Uterus (tissue), 4 donors: ENCODE measurements around the gene NGF. TPM values are rescaled to one million over a fixed set of nuclear protein-coding genes. Genes with fewer than 3 reads are reported as not detected.
A peak's percentile ranks its signal among the peaks of the same experiment; 100 is the strongest.
"Not testable (repeated sequence)": the region's sequence is repeated elsewhere in the genome, so short reads cannot be mapped to it uniquely, and the experiment has no call there.

Source experiments
- DNase-seq, 2 donors: peaks; one replicate each; pipeline ENCODE4 v3.0.0-alpha.2; 2019 to 2020
- H3K27ac ChIP-seq, 2 donors: fragments of 200-600 bp; sonication (generic); 1 replicate in 1 of 2; 2 replicates in 1 of 2; pipeline ENCODE4 v1.5.1; 2016 to 2018
- H3K27me3 ChIP-seq, 2 donors: fragments of 200-600 bp; sonication (generic); one replicate each; pipeline ENCODE4 v1.5.1; 2018 to 2019; ENCODE audit warnings: control low read depth in 1 of 2
- H3K36me3 ChIP-seq, 2 donors: fragments of 200-600 bp; sonication (generic); one replicate each; pipeline ENCODE4 v1.5.1; 2019; ENCODE audit warnings: control low read depth in 1 of 2
- H3K4me1 ChIP-seq, 2 donors: fragments of 200-600 bp; sonication (generic); one replicate each; pipeline ENCODE4 v1.5.1; 2018 to 2019; ENCODE audit warnings: control low read depth in 1 of 2
- H3K4me3 ChIP-seq, 2 donors: fragments of 200-600 bp; sonication (generic); 1 replicate in 1 of 2; 2 replicates in 1 of 2; pipeline ENCODE4 v1.5.1; 2018 to 2019; ENCODE audit warnings: mild to moderate bottlenecking in 1 of 2
- H3K9me3 ChIP-seq, 2 donors: fragments of 200-600 bp; sonication (generic); one replicate each; pipeline ENCODE4 v1.5.1; 2019; ENCODE audit warnings: control low read depth in 1 of 2
- CTCF ChIP-seq, 4 experiments: fragments of 200-600 bp in 2 of 4; fragments of 450-650 bp in 2 of 4; sonication (generic) in 2 of 4; IDR thresholded peaks; one replicate each; pipeline ENCODE4 v1.5.1; 2016 to 2019; ENCODE audit warnings: antibody characterized with exemption in 4 of 4, mild to moderate bottlenecking in 2 of 4, moderate library complexity in 1 of 4
- POLR2A ChIP-seq, 2 donors: fragments of 450-650 bp; IDR thresholded peaks; one replicate each; pipeline ENCODE4 v1.6.1; 2016; ENCODE audit warnings: antibody characterized with exemption in 2 of 2, mild to moderate bottlenecking in 1 of 2, moderate library complexity in 1 of 2
- intact Hi-C: fragments of 100-400 bp; cut with DNase I; formaldehyde crosslinking; loops from one replicate; pipeline ENCODE4 v1.15.1; 2023; ENCODE audit warnings: low total_unique reads
- total RNA-seq, 4 donors: library from RNA; depleted of rRNA in 3 of 4; stranded (reverse); fragments of >200 nt in 3 of 4; gene quantifications; one replicate each; pipeline versions ENCODE4 v1.1.0 to v1.2.4, GENCODE V29; 2014 to 2023
- donor health status: DM: yes; HTN: yes; CAD: no.

NGF gene
- total RNA-seq, result 10 to 100 TPM in 3 of 4 donors, 1 to 10 TPM in 1; 1.3 to 21.4 (median 13.5) TPM

GRCh38 chr1:115337633-115338456, at the start of gene NGF:
NGF (minus strand) TSS chr1:115338249; CDS start chr1:115286795, 51,454 bp downstream.
- Histone ChIP-seq H3K27me3 (no peaks in the 10 kb centered on the region), H3K36me3 (no peaks in the 10 kb centered on the region), H3K27ac (peak within 1 kb of the TSS; percentile 90 to 92), H3K4me3 (peak within 1 kb of the TSS; percentile 74 to 76), H3K4me1 (peaks cover 0 to 1% of the 10 kb centered on the region in 2 donors), H3K9me3 (no peaks in the 10 kb centered on the region)
- intact Hi-C loops, result loop anchor here (10.0 kb wide), 1 partner anchor 53 kb away; no protein-coding TSS in a partner anchor
- TF ChIP-seq POLR2A (IDR thresholded peaks at IDR 0.05) (peak; percentile 22 to 65), CTCF (IDR thresholded peaks at IDR 0.05) (no peak)
- peak; percentile 80 for DNase-seq

- intact Hi-C loops, H3K4me3 ChIP-seq, H3K27me3 ChIP-seq, DNase-seq, H3K27ac ChIP-seq, H3K36me3 ChIP-seq, H3K4me1 ChIP-seq, H3K9me3 ChIP-seq: not testable (repeated sequence)
Measured at GRCh38 chr1:115383455-115383854, 45.4 kb upstream of the NGF start.

GRCh38 chr1:115379943-115380342, 41.9 kb upstream of the NGF start:
- Histone ChIP-seq H3K27ac (no peak overlapping the region), H3K9me3 (no peaks in the 10 kb centered on the region), H3K4me3 (no peak overlapping the region), H3K27me3 (no peaks in the 10 kb centered on the region), H3K4me1 (peaks cover 0 to 3% of the 10 kb centered on the region in 2 donors), H3K36me3 (no peaks in the 10 kb centered on the region)
- TF ChIP-seq POLR2A (IDR thresholded peaks at IDR 0.05) (no peak), CTCF (IDR thresholded peaks at IDR 0.05) (no peak)
- DNase-seq, result no peak
- intact Hi-C loops, result no loop called here

- no peak for DNase-seq
- Histone ChIP-seq H3K36me3 (no peaks in the 10 kb centered on the region), H3K9me3 (no peaks in the 10 kb centered on the region), H3K4me3 (no peak overlapping the region), H3K27me3 (no peaks in the 10 kb centered on the region), H3K4me1 (peaks cover 0 to 3% of the 10 kb centered on the region in 2 donors), H3K27ac (no peak overlapping the region)
- TF ChIP-seq CTCF (IDR thresholded peaks at IDR 0.05), result no peak
- no peak for TF ChIP-seq POLR2A (IDR thresholded peaks at IDR 0.05)
- intact Hi-C loops, result no loop called here
Measured at GRCh38 chr1:115377411-115377810, 39.4 kb upstream of the NGF start.

- H3K27me3 ChIP-seq, result no peaks in the 10 kb centered on the region
- DNase-seq, result no peak
- H3K4me1 ChIP-seq, result peaks cover 0 to 3% of the 10 kb centered on the region in 2 donors
- no peak for TF ChIP-seq CTCF (IDR thresholded peaks at IDR 0.05)
- no peak for TF ChIP-seq POLR2A (IDR thresholded peaks at IDR 0.05)
- H3K9me3 ChIP-seq, result no peaks in the 10 kb centered on the region
- no peaks in the 10 kb centered on the region for H3K36me3 ChIP-seq
- H3K27ac ChIP-seq, result no peak overlapping the region
- H3K4me3 ChIP-seq, result no peak overlapping the region
- intact Hi-C loops, result no loop called here
Measured at GRCh38 chr1:115374598-115374997, 36.5 kb upstream of the NGF start.
